GM23248 (cell line): ENCODE results near the gene ADAMTS17. TPM values are rescaled to one million over a fixed set of nuclear protein-coding genes. Genes with fewer than 3 reads are reported as not detected.

ENCODE experiments used
- DNase-seq: peaks from one replicate; pipeline ENCODE4 v3.0.0-alpha.2; 2015
- H2AFZ ChIP-seq: fragments of 200-600 bp; sonication (generic); 2 replicates; pipeline ENCODE4 v1.6.1; 2016; ENCODE audit warnings: antibody characterized with exemption
- H3F3A ChIP-seq: fragments of 200-600 bp; sonication (generic); 2 replicates; pipeline ENCODE4 v1.6.1; 2016; ENCODE audit warnings: mild to moderate bottlenecking, antibody characterized with exemption, mixed run types; ENCODE audit not compliant: insufficient read depth
- H3K27ac ChIP-seq: fragments of 200-600 bp; sonication (generic); 2 replicates; pipeline ENCODE4 v1.5.1; 2016; ENCODE audit warnings: mild to moderate bottlenecking
- H3K27me3 ChIP-seq: fragments of 200-600 bp; sonication (generic); replicated peaks from 2 replicates; pipeline ENCODE4 v1.6.1; 2016; ENCODE audit warnings: mild to moderate bottlenecking; ENCODE audit not compliant: insufficient read depth
- H3K36me3 ChIP-seq: fragments of 200-600 bp; sonication (generic); 2 replicates; pipeline ENCODE4 v1.6.1; 2016; ENCODE audit warnings: low read depth, mild to moderate bottlenecking
- H3K4me1 ChIP-seq: fragments of 200-600 bp; sonication (generic); 2 replicates; pipeline ENCODE4 v1.6.1; 2016; ENCODE audit warnings: mild to moderate bottlenecking; ENCODE audit not compliant: insufficient read depth
- H3K4me2 ChIP-seq: fragments of 200-600 bp; sonication (generic); one replicate; pipeline ENCODE4 v1.6.1; 2016; ENCODE audit warnings: mild to moderate bottlenecking; ENCODE audit not compliant: unreplicated experiment
- H3K4me3 ChIP-seq: fragments of 200-600 bp; sonication (generic); 2 replicates; pipeline ENCODE4 v1.5.1; 2016; ENCODE audit warnings: mild to moderate bottlenecking
- H3K79me2 ChIP-seq: fragments of 200-600 bp; sonication (generic); 2 replicates; pipeline ENCODE4 v1.6.1; 2016; ENCODE audit warnings: mild to moderate bottlenecking; ENCODE audit not compliant: insufficient read depth
- H3K9ac ChIP-seq: fragments of 200-600 bp; sonication (generic); 2 replicates; pipeline ENCODE4 v1.6.1; 2016; ENCODE audit warnings: mild to moderate bottlenecking
- H3K9me2 ChIP-seq: fragments of 200-600 bp; sonication (generic); 2 replicates; pipeline ENCODE4 v1.6.1; 2016; ENCODE audit warnings: mixed run types, mild to moderate bottlenecking, moderate library complexity; ENCODE audit not compliant: insufficient read depth
- H3K9me3 ChIP-seq: fragments of 200-600 bp; sonication (generic); one replicate; pipeline ENCODE4 v1.6.1; 2017; ENCODE audit warnings: low read depth
- H4K20me1 ChIP-seq: fragments of 200-600 bp; sonication (generic); 2 replicates; pipeline ENCODE4 v1.6.0; 2016; ENCODE audit not compliant: insufficient read depth
- EZH2 ChIP-seq: fragments of 200-600 bp; sonication (generic); IDR thresholded peaks from 2 replicates; pipeline ENCODE4 v1.6.1; 2018; ENCODE audit warnings: antibody characterized with exemption, mild to moderate bottlenecking; ENCODE audit not compliant: insufficient read depth, poor library complexity, severe bottlenecking
- EZH2phosphoT487 ChIP-seq: fragments of 200-600 bp; sonication (generic); IDR thresholded peaks from 2 replicates; pipeline ENCODE4 v1.6.1; 2018; ENCODE audit warnings: antibody characterized with exemption, moderate library complexity, mild to moderate bottlenecking, low read depth; ENCODE audit not compliant: insufficient read depth
- WGBS, 2 experiments: methylation state at CpG; one replicate each; pipeline ENCODE4 v1.1.6; 2015 to 2017; ENCODE audit warnings: low lambda C conversion rate in 2 of 2, low coverage in 1 of 2; ENCODE audit errors: missing lambda C conversion rate in 2 of 2; 5-methylcytosine and 5-hydroxymethylcytosine counted together
- in situ Hi-C: fragments of 300-500 bp; cut with MboI; formaldehyde crosslinking; loops from 2 replicates; pipeline ENCODE4 v1.15.0; 2020
- polyA plus RNA-seq: library from polyadenylated mRNA; unstranded; fragments of >200 nt; fragmentation: Nextera tagmentation; extraction: Ambion mirVana; gene quantifications from 2 replicates; pipeline ENCODE4 v1.2.1, GENCODE V29; 2016
- total RNA-seq: library from RNA; depleted of rRNA; stranded (reverse); fragments of >200 nt; shearing (Covaris generic); gene quantifications from 2 replicates; pipeline ENCODE4 v1.2.3, GENCODE V29; 2014

The ADAMTS17 gene
- total and polyA plus RNA-seq, 2 experiments from 2014 or later = not detected

GRCh38 chr15:99970891-99971430 lies 370.8 kb downstream of the ADAMTS17 start:
- H3K27ac ChIP-seq = no peak overlapping the region
- no peak overlapping the region for H3K4me3 ChIP-seq
- H3K79me2 ChIP-seq = no peaks in the 10 kb centered on the region
- H3K9me2 ChIP-seq = no peaks in the 10 kb centered on the region
- in situ Hi-C loops = no loop called here
- 57% methylated on average over 9 of the region's 9 CpGs for WGBS, 2 experiments
- H4K20me1 ChIP-seq = no peaks in the 10 kb centered on the region
- no peak overlapping the region for H3K4me2 ChIP-seq
- H2AFZ ChIP-seq = no peak overlapping the region
- H3K36me3 ChIP-seq = no peaks in the 10 kb centered on the region
- no peaks in the 10 kb centered on the region for H3F3A ChIP-seq
- no peaks in the 10 kb centered on the region for H3K4me1 ChIP-seq
- H3K9ac ChIP-seq = no peak overlapping the region
- no peak for DNase-seq
- no peaks in the 10 kb centered on the region for H3K9me3 ChIP-seq
- TF ChIP-seq EZH2 (no peak), EZH2phosphoT487 (no peak)
- no peaks in the 10 kb centered on the region for H3K27me3 ChIP-seq

GRCh38 chr15:99969261-99969920 lies 372.4 kb downstream of the ADAMTS17 start:
- Histone ChIP-seq H3F3A (no peaks in the 10 kb centered on the region), H3K4me1 (no peaks in the 10 kb centered on the region), H3K79me2 (no peaks in the 10 kb centered on the region), H3K4me3 (no peak overlapping the region), H3K4me2 (no peak overlapping the region), H3K36me3 (no peaks in the 10 kb centered on the region), H3K9me2 (no peaks in the 10 kb centered on the region), H3K27me3 (no peaks in the 10 kb centered on the region), H3K9ac (no peak overlapping the region), H2AFZ (no peak overlapping the region), H3K27ac (no peak overlapping the region), H4K20me1 (no peaks in the 10 kb centered on the region), H3K9me3 (no peaks in the 10 kb centered on the region)
- 61 to 67% methylated on average over 8 of the region's 8 CpGs for WGBS, 2 experiments
- in situ Hi-C loops = no loop called here
- no peak for DNase-seq
- TF ChIP-seq EZH2phosphoT487 = no peak
- TF ChIP-seq EZH2 = no peak

- H3F3A ChIP-seq = no peaks in the 10 kb centered on the region
- H3K4me3 ChIP-seq = no peak overlapping the region
- WGBS, 2 experiments = 32 to 38% methylated on average over 11 of the region's 11 CpGs
- H3K4me1 ChIP-seq = no peaks in the 10 kb centered on the region
- no peaks in the 10 kb centered on the region for H3K9me3 ChIP-seq
- H2AFZ ChIP-seq = no peak overlapping the region
- H3K79me2 ChIP-seq = no peaks in the 10 kb centered on the region
- H3K27ac ChIP-seq = no peak overlapping the region
- no peak for DNase-seq
- TF ChIP-seq EZH2 = no peak
- no peak for TF ChIP-seq EZH2phosphoT487
- no peaks in the 10 kb centered on the region for H4K20me1 ChIP-seq
- H3K27me3 ChIP-seq = no peaks in the 10 kb centered on the region
- H3K9me2 ChIP-seq = no peaks in the 10 kb centered on the region
- H3K36me3 ChIP-seq = no peaks in the 10 kb centered on the region
- no peak overlapping the region for H3K9ac ChIP-seq
- in situ Hi-C loops = no loop called here
- H3K4me2 ChIP-seq = no peak overlapping the region
Observed at GRCh38 chr15:99967841-99968371, 373.9 kb downstream of the ADAMTS17 start.

GRCh38 chr15:99966815-99967214 lies 375.0 kb downstream of the ADAMTS17 start:
- Histone ChIP-seq H3F3A (no peaks in the 10 kb centered on the region), H3K9ac (no peak overlapping the region), H3K4me3 (no peak overlapping the region), H3K4me1 (no peaks in the 10 kb centered on the region), H3K4me2 (no peak overlapping the region), H3K27ac (no peak overlapping the region), H3K27me3 (no peaks in the 10 kb centered on the region), H4K20me1 (no peaks in the 10 kb centered on the region), H3K36me3 (no peaks in the 10 kb centered on the region), H3K9me3 (no peaks in the 10 kb centered on the region), H3K79me2 (no peaks in the 10 kb centered on the region), H2AFZ (no peak overlapping the region), H3K9me2 (no peaks in the 10 kb centered on the region)
- no peak for DNase-seq
- WGBS, 2 experiments = 26 to 28% methylated on average over 3 of the region's 3 CpGs
- TF ChIP-seq EZH2 = no peak
- TF ChIP-seq EZH2phosphoT487 = no peak
- in situ Hi-C loops = no loop called here
